ENCODE measurements around the gene TRIM26.
"Not testable (repeated sequence)": the region's sequence is repeated elsewhere in the genome, so short reads cannot be mapped to it uniquely, and the experiment has no call there.

TRIM26 gene

DNA sequence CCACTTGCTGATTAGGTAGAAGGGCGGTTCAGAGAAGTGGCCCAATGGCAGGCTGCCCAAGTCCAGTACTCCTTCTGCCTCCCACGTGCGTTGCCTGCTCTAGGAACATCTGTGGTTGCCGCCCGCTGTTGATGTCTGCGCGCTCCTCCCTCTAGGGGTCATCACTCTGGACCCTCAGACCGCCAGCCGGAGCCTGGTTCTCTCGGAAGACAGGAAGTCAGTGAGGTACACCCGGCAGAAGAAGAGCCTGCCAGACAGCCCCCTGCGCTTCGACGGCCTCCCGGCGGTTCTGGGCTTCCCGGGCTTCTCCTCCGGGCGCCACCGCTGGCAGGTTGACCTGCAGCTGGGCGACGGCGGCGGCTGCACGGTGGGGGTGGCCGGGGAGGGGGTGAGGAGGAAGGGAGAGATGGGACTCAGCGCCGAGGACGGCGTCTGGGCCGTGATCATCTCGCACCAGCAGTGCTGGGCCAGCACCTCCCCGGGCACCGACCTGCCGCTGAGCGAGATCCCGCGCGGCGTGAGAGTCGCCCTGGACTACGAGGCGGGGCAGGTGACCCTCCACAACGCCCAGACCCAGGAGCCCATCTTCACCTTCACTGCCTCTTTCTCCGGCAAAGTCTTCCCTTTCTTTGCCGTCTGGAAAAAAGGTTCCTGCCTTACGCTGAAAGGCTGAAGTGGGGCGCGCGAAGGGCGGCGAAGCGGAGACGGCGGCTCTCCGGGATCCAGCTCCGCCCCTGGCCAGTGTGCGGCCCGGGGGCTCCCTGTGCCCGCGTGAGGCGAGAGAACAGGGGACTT, 41.3 kb downstream of the TRIM26 start:
- no peak for DNase-seq (ENCODE audit: low read depth)

DNA sequence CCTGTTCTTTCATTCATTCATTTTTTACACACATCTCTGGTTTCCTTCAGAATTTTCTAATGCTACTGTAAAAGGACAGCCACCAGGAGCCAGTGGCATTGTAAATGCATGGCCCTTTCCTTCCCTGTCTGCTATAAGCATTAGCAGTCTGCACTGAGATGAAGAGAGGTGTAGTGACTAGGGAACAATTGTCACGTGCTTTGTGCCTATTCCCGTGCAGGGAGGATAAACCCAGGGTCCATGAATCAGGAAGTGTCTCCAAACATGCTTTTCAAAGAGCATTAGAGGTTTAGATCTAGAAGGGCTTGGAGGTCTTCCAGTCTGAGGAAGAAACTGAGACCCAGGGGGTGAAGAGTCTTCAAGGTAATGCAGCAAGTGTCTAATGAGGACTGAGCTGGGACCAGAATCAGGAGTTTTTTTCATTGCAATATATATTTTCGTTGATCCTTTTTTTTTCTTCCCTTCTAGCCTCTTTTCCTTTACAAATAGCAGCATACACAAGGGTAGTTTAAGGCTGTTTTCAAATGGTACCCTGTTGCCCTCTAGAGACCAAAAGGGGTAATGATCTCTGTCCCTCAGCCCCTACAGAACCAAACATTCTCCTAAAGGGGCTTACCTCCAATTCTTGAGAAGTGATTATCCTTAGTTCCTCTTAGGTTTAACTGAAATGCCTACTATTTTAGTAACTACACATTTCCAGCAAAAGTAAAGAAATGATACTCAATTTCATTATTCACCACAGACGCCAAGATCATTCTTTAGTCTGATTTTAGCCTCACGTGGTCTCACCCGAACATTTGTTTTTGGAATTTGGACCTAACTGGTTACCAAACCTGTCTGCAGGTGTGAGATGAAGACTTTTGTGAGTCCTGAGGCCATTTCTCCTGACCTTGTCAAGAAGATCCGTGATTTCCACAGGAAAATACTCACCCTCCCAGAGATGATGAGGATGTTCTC, 43.3 kb downstream of the TRIM26 start:
- DNase-seq (ENCODE audit: low read depth), result no peak

DNA sequence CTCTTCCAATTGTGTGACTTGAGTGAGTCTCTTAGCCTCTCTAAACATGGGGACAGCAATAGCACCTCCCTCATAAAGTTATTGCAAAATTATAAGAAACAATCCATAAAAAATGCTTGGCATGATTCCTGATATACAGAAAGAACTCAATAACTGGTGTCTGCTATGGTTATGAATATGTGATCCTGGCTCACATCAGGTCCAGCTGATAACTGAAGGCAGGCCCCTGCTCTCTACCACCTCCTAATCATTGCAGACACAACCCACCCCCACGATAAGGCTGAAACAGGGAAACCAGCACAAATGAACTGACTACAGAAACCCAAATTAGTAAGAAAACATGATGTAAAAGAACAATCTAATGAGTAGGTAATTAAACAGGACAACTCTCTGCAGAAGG, 44.5 kb downstream of the TRIM26 start:
- DNase-seq (ENCODE audit: low read depth), result no peak

DNA sequence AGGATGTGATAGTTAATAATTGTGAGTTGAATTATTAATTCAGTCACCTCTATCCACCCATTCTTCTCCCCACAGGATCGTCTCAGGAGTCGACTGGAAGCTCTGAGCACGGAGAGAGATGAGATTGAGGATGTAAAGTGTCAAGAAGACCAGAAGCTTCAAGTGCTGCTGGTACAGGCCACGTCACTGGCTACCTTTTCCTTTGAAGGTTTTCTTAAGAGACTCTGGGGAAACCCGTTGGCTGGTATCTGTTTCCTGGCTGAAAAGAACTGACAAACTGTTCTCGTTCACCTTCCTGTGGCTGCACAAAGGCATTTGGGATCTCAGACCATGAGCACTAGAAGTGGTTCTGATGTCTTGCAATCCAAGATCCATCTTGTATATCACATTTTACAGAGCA, 46.1 kb downstream of the TRIM26 start:
- no peak for DNase-seq (ENCODE audit: low read depth)

DNA sequence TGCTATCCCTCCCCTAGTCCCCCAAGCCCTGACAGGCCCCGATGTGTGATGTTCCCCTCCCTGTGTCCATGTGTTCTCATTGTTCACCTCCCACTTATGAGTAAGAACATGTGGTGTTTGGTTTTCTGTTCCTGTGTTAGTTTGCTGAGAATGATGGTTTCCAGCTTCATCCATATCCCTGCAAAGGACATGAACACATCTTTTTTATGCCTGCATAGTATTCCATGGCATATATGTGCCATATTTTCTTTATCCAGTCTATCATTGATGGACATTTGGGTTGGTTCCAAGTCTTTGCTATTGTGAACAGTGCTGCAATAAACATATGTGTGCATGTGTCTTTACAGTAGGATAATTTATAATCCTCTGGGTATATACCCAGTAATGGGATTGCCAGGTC, 48.0 kb downstream of the TRIM26 start:
- not testable (repeated sequence) for DNase-seq (ENCODE audit: low read depth)

DNA sequence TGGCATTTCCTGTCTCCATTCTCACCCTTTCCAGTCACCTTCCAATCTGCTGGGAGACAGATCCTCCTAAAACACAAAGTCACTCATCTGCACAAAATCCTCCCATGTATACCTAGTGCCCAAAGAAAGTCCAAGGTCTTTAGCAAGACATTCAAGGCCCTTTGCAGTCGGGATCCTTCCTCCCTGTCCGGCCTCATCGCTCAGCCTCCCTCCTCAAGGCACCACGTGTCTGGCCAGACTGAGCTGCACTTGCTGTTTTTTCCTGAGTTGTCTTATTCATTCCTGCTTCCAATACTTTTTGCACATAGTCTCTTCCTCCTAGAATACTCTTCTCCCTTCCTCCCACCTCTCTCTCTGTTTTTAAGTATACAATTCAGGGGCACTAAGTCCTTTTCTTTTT, 48.5 kb downstream of the TRIM26 start:
- DNase-seq (ENCODE audit: low read depth), result no peak

DNA sequence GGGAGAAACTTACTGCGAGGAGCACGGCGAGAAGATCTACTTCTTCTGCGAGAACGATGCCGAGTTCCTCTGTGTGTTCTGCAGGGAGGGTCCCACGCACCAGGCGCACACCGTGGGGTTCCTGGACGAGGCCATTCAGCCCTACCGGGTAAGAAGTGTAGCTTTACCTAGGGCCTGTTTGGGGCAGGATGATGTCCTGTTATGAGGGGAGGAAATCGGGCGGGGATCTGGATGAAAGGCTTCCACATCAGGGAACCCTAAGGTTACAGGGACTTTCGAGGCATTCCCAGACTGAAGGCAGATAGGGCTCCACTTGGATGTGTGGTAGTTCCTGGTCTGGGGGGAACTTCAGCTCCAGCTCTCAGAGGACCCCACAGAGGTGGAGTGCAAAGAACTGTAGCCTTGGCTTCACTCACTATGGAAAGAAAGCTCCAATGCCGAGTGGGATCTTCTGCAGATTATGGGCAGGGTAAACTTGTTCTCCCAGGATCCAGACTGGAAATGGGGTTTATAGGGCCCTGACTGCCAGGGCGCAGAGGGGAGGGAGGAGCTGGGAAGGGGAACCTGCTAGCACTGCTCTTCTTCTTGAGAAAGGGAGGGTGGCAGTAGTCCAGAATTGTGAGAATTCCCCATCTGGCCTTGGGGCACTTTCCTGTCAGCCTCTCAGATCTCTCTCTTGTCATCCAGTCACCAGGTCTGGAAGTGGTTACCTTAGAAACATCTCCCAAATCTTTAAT, 49.1 kb downstream of the TRIM26 start:
- DNase-seq (ENCODE audit: low read depth), result no peak

DNA sequence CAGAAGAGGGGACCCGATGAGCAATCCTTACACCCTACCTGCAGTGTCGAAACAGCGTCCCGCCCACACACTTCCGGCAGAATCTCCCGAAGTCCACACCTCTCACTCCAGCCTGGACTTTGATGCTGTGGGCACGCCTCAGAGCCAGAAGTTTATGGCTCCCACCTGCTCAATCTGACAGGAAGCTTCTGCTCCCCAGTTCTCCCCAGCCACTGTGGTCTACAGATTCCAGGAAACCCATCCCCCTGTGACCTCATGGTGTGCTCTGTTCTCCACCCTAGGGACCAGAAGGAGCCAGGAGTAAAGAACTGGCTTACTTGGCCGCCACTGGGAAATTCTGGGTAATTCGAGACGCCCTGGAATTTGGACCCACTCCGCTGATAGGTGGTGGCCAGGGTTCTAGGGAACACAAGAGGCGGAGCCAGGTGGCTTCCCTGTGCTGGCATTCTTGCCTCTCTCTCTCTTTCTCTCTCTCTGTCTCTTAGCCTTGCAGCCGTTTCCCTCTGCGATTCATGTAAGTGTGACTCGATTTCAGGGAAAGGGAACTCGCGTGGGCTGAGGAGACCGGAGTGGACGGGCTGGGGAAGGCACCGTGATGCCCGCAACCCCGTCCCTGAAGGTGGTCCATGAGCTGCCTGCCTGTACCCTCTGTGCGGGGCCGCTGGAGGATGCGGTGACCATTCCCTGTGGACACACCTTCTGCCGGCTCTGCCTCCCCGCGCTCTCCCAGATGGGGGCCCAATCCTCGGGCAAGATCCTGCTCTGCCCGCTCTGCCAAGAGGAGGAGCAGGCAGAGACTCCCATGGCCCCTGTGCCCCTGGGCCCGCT, 49.9 kb downstream of the TRIM26 start, which contains the start of gene TRIM15:
Gene TRIM15 (plus strand): TSS at position 457 of the 828 bp plus-strand sequence. CDS start 139 bp downstream, at position 596.
- DNase-seq (ENCODE audit: low read depth), result no peak

DNA sequence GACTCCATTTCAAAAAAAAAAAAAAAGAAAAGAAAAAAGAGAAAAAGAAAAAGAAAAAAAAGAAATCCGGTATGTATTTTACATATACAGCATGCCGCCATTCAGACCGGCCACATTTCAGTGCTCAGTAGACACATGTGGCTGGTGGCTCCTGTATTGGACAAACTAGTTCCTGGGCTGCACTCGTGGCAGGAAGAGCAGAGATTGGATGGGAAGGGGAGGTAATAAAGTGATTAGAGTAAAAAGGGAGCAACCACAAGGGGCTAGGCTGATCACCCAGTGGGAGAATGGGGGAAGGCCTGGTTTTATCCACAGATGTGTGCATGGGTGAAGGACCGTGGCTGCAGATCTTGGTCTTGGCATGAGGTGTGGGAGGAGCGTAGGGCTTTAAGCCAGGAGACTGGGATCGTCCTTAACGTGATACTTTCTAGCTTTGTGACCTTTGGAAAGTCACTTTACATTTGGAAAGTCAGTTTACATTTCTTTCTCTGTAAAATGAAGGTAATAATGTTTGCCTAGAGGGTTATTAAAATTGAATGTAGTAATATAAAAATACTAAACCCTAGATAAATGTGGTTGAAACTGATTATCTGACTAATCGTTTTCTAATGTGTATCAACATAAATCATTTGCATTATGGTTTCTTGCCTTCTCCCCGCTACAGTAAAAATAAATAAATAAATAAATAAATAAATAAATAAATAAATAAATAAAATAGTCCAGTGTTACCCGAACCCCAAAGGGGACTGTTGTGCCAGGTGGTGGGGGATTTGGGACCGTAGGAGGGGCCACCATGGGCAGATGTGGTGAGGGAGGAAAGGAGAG, 50.7 kb downstream of the TRIM26 start:
- DNase-seq (ENCODE audit: low read depth), result no peak

DNA sequence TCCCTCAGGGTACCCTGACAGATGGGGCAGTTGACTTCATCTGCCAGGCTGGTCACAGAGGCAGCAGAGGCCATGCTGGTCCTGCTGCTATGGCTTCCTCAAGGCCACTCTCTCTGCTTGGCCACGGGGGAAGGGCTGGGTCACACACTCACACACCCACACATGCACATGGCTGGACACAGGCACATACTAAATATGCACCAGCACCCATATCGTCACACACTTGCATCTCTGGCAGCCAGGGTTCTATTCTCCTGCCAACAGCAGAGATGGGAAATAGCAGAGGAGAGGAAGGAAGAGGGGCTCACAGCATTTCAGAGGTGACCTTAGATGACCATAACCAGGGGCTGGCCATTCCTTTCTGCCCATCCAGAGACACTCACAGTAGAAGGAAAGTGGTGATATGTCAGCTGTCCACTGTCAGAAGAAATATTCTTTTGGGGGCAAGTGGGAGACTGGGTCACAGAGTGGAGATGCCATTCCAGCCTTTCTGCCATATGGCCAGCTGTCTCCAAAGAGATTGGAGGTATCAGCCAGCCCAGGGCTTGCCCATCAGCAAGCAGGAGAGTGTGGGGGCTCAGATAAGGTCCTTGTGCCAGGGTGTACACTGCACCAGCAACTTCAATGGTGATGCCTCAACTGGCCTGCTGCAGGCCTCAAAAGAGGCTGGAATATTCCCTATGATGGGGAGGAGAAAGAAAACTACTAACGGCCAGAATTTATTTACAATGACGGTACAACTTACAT, 52.2 kb downstream of the TRIM26 start, which contains the start of gene TRIM10:
Gene TRIM10 (minus strand): TSS at position 427 of the 747 bp plus-strand sequence. CDS start 353 bp downstream, at position 74.
- no peak for DNase-seq (ENCODE audit: low read depth)

DNA sequence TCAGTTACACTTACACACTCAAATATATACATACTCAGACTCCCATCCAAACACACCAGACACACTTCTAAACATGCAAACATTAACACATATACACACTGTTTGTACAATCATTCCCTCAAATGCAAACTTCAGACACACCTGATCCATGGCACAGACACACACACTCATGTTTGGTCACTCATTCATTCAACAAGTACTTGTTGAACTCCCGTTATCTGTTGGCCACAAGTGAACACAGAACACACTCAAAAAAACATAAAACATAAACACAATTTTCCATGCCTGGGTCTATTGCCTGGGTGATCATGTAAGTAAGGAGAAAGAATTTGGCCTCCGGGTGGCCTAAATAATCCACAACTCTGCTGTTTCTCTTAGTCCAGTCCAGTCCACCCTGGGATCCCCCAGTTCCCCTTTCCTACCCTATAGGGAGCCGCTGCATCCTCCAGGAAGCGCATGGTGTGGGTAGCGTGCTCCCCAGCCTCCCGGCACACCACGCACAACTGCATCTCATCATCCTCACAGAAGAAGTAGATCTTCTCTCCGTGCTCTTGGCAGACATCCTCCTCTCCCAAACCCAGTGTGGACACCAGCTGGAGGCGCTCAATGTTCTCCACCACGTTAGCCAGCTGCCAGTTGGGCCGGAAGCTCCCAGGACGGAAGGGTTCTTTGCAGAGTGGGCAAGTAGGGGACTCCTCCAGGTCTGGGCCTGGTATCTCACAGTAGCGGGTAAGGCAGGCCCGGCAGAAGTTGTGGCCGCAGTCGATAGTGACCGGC, 53.0 kb downstream of the TRIM26 start:
- no peak for DNase-seq (ENCODE audit: low read depth)

DNA sequence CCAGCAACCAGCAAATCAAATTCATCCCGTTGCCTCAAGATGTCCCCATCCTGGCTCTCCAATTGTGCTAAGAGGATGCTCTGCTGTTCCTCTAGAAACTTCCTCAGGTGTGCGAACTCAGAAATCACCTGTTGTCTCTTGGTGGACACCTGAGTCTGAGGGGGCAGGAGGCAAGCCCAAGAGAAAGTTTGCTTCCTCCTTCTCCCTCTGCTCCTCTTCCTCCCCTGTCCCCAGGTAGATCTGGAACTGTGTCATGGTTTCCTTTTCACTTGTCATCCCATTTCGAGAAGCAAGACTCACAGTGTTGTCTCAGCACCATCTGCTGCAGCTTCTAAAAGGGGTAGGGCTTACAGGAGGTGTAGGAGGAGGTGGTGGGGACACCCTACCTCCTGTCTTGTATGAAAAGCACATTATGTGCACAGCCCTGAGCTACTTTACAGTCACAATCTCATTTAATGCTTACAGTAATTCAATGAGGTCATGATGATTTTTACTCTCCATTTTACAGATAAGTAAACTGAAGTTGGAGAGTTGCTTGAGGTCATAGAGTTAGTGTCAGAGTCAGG, 54.6 kb downstream of the TRIM26 start:
- no peak for DNase-seq (ENCODE audit: low read depth)

DNA sequence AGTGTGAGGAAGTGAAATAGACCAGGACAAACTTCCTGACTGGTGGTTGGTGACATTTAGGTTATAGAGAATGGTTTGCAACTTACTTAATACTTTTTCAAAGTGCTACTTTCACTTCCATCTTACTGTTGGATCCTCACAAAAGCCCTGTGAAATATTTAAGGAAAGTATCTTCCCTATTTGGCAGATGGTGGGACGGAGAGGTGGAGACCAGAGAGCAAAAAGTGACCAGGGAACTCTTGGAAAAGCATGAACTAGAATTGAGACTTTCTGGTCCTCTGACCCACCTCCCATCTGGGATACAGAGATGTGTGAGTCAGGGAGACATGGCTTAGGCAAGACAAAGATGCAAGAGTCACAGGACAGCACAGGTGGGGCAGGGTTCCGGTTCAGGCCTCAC, 55.2 kb downstream of the TRIM26 start:
- no peak for DNase-seq (ENCODE audit: low read depth)

DNA sequence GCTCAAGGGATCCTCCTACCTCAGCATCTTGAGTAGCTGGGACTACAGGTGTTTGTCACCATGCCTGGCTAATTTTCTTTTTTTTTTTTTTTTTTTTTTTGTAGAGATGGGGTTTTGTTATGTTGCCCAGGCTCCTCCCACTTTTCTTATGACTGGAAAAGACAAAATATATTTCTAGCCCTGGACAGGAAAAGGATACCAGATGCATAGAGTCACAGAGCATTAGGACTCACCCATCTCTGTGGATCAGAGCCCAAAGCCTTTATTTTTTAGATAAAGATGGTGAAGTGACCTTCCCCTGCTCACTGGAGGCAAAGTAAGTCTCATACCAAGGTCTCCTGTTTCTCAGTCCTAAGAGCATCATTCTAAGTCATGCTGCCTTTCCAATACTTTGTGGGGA, 55.6 kb downstream of the TRIM26 start:
- no peak for DNase-seq (ENCODE audit: low read depth)

DNA sequence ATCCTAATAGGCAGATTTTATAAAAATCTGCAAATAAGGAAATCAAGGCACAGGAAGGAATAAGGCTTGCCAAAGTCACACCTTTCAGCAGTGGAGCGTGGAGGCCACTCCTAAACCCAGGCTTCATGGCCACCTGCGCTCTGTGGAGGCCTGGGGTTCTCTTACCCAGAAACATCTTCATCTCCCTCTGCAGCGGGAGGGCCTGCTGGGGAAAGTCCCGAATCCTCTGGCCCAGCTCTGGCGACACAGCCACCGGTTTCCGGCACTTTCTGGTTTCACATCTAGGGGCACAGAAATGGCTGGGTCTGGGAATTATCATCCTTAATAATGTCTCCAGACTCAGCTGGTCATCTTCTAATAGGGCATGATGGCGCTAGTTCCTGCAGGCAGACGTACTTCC, 56.4 kb downstream of the TRIM26 start:
- DNase-seq (ENCODE audit: low read depth), result no peak

DNA sequence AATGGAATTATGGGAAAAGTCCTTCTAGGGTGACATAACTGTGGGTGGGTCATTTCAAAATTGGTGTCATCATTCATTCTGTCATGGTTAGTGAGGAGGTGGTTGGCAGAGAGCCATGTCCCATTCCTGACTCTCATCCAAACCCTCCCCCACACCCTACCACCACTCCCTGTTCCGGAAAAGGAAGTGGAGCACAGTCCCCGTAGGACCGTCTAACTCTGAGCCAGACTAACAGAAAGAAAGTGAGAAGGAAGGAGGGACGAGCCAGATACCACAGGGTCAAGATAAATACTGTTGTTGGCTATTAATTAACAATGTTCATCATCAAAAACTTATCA, 57.0 kb downstream of the TRIM26 start:
- no peak for DNase-seq (ENCODE audit: low read depth)

DNA sequence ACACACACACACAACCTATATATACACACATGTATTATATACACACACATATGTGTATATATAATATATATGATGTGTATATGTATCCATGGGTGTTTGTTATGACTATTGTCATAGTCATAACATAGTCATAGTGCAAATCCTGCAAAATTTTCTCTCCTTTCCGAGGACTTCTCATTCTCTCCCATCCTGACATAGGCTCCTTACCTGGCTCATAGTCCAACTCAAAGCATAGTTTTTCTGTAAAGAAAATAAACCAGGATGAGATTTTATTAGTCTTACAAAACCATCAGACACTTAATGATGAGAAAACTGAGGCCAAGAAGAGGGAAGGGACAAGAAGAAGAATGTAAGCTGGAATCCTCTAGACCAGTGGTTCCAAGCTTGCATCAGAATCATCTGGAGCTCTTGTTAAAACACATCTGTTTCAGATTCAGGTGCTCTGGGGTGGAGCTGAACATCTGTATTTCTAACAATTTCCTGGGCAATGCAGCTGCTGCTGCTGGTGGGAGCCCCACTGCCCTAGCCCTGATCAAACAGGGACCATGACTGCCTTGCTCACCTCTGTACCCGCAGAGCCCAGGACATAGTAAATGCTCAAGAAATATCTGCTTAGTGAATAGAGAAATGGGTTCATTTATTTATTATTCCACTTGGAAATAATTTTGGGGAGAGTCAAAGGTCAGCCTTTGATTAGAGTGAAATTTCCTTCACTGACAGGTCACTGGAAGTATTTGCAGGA, 57.5 kb downstream of the TRIM26 start:
- no peak for DNase-seq (ENCODE audit: low read depth)

Measured in stimulated activated CD8-positive, alpha-beta memory T cell treated with anti-CD3 and anti-CD28 coated beads, Interleukin-12 subunit alpha, Interleukin-12 subunit beta, amount 100 ng/mL, for 4 hours (primary cell).